HepG2 (cell line): ENCODE results near the gene GDF9. TPM values are rescaled to one million over a fixed set of nuclear protein-coding genes. Genes with fewer than 3 reads are reported as not detected.

Experiments used
- CREBL2 ChIP-seq: sonication (generic); formaldehyde crosslinking; IDR thresholded peaks from 2 replicates; pipeline ENCODE4 v1.8.1; 2023; ENCODE audit warnings: missing genetic modification reagents, mild to moderate bottlenecking, borderline replicate concordance
- JARID2 ChIP-seq: sonication (generic); formaldehyde crosslinking; IDR thresholded peaks from 2 replicates; pipeline ENCODE4 v1.8.1; 2023; ENCODE audit warnings: missing genetic modification reagents, inconsistent platforms; ENCODE audit not compliant: insufficient replicate concordance
- POLR2A ChIP-seq, 2 experiments: IDR thresholded peaks; 2 replicates each; pipeline ENCODE4 v1.6.1; 2011; ENCODE audit warnings: low read depth in 2 of 2, low read length in 2 of 2, mild to moderate bottlenecking in 1 of 2, moderate library complexity in 1 of 2; ENCODE audit not compliant: insufficient read depth in 1 of 2
- RCOR2 ChIP-seq: IDR thresholded peaks from 2 replicates; pipeline ENCODE4 v1.6.1; 2016; ENCODE audit warnings: missing biosample characterization, missing genetic modification reagents
- RFX3 ChIP-seq: IDR thresholded peaks from 2 replicates; pipeline ENCODE4 v1.6.1; 2016; ENCODE audit warnings: missing biosample characterization, missing genetic modification reagents
- SALL1 ChIP-seq: sonication (generic); formaldehyde crosslinking; IDR thresholded peaks from 2 replicates; pipeline ENCODE4 v1.8.0; 2022; ENCODE audit warnings: mild to moderate bottlenecking, missing genetic modification reagents
- SIX4 ChIP-seq: sonication (generic); formaldehyde crosslinking; IDR thresholded peaks from 2 replicates; pipeline ENCODE4 v1.4.0; 2020; ENCODE audit warnings: missing genetic modification reagents
- TFAP4 ChIP-seq: sonication (generic); IDR thresholded peaks from 2 replicates; pipeline ENCODE4 v1.6.1; 2016; ENCODE audit warnings: low read depth, borderline replicate concordance
- ZBTB38 ChIP-seq: sonication (generic); formaldehyde crosslinking; IDR thresholded peaks from 2 replicates; pipeline ENCODE4 v1.5.1; 2020; ENCODE audit warnings: mild to moderate bottlenecking, missing genetic modification reagents
- ZNF740 ChIP-seq: sonication (generic); formaldehyde crosslinking; IDR thresholded peaks from 2 replicates; pipeline ENCODE4 v1.4.0; 2020; ENCODE audit warnings: missing genetic modification reagents
- ZNF883 ChIP-seq: sonication (generic); formaldehyde crosslinking; IDR thresholded peaks from 2 replicates; pipeline ENCODE4 v1.5.1; 2020; ENCODE audit warnings: mild to moderate bottlenecking, missing genetic modification reagents; ENCODE audit errors: not compliant biosample characterization
- polyA plus RNA-seq, 8 experiments: library from polyadenylated mRNA; depleted of rRNA in 3 of 8; stranded (reverse) in 7 of 8; unstranded in 1 of 8; fragments of >200 nt; fragmentation: Illumina TruSeq in 4 of 8; extraction: Trizol in 4 of 8; gene quantifications; 2 replicates each; pipeline versions ENCODE4 v1.2.1 to v1.2.3, GENCODE V29; 2011 to 2016; ENCODE audit warnings: low read depth in 4 of 8, missing spikeins in 1 of 8, mixed read lengths in 1 of 8; ENCODE audit not compliant: insufficient read depth in 1 of 8
- total RNA-seq, 5 experiments: library from RNA; depleted of rRNA; stranded (reverse); fragments of >200 nt; fragmentation: Illumina TruSeq; extraction: Trizol; gene quantifications; 2 replicates each; pipeline ENCODE4 v1.2.3, GENCODE V29; 2016; ENCODE audit warnings: low read depth in 1 of 5
- TF ChIP-seq, protein P1 (sequence below): sonication (generic); formaldehyde crosslinking; IDR thresholded peaks from 2 replicates; pipeline ENCODE4 v1.4.0; 2020; ENCODE audit warnings: missing genetic modification reagents
- TF ChIP-seq, protein P2 (sequence below): sonication (generic); formaldehyde crosslinking; conservative IDR thresholded peaks from 2 replicates; pipeline ENCODE4 v1.5.0; 2020; ENCODE audit warnings: missing genetic modification reagents
- TF ChIP-seq, protein P3 (sequence below): sonication (generic); formaldehyde crosslinking; IDR thresholded peaks from 2 replicates; pipeline ENCODE4 v1.5.1; 2020; ENCODE audit warnings: mild to moderate bottlenecking, missing genetic modification reagents, borderline replicate concordance

Gene GDF9
- total and polyA plus RNA-seq, 2 of the 13 experiments (the other 11 are each of a cell fraction or from before 2014, with no cell fraction given), result 0.33 to 0.38 TPM

DNA sequence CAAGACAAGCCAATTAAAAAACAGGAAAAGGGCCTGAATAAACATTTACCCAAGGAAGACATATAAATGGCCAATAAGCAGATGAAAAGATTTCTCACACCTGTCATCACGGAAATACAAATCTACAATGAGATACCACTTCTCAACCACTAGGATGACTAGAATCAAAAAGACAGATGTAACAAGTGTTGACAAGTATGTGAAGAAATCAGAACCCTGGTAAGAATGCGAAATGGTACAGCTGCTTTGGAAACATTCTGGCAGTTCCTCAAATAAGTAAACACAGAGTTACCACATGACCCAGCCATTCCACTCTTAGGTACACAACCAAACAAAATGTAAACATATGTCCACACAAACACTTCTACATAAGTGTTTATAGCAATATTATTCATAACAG lies 39.7 kb upstream of the GDF9 start (continued):
- no peak for TF ChIP-seq SIX4
- no peak for TF ChIP-seq ZNF740
- TF ChIP-seq JARID2 (CRISPR knock-in tag), result no peak
- no peak for TF ChIP-seq RCOR2 (CRISPR knock-in tag)
- TF ChIP-seq TFAP4, result peak; percentile 81; the same call in 1 of the 2 replicates
- TF ChIP-seq, protein P1, sequence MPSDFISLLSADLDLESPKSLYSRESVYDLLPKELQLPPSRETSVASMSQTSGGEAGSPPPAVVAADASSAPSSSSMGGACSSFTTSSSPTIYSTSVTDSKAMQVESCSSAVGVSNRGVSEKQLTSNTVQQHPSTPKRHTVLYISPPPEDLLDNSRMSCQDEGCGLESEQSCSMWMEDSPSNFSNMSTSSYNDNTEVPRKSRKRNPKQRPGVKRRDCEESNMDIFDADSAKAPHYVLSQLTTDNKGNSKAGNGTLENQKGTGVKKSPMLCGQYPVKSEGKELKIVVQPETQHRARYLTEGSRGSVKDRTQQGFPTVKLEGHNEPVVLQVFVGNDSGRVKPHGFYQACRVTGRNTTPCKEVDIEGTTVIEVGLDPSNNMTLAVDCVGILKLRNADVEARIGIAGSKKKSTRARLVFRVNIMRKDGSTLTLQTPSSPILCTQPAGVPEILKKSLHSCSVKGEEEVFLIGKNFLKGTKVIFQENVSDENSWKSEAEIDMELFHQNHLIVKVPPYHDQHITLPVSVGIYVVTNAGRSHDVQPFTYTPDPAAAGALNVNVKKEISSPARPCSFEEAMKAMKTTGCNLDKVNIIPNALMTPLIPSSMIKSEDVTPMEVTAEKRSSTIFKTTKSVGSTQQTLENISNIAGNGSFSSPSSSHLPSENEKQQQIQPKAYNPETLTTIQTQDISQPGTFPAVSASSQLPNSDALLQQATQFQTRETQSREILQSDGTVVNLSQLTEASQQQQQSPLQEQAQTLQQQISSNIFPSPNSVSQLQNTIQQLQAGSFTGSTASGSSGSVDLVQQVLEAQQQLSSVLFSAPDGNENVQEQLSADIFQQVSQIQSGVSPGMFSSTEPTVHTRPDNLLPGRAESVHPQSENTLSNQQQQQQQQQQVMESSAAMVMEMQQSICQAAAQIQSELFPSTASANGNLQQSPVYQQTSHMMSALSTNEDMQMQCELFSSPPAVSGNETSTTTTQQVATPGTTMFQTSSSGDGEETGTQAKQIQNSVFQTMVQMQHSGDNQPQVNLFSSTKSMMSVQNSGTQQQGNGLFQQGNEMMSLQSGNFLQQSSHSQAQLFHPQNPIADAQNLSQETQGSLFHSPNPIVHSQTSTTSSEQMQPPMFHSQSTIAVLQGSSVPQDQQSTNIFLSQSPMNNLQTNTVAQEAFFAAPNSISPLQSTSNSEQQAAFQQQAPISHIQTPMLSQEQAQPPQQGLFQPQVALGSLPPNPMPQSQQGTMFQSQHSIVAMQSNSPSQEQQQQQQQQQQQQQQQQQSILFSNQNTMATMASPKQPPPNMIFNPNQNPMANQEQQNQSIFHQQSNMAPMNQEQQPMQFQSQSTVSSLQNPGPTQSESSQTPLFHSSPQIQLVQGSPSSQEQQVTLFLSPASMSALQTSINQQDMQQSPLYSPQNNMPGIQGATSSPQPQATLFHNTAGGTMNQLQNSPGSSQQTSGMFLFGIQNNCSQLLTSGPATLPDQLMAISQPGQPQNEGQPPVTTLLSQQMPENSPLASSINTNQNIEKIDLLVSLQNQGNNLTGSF (CRISPR knock-in tag), result no peak
- no peak for TF ChIP-seq ZBTB38
- TF ChIP-seq, protein P2, sequence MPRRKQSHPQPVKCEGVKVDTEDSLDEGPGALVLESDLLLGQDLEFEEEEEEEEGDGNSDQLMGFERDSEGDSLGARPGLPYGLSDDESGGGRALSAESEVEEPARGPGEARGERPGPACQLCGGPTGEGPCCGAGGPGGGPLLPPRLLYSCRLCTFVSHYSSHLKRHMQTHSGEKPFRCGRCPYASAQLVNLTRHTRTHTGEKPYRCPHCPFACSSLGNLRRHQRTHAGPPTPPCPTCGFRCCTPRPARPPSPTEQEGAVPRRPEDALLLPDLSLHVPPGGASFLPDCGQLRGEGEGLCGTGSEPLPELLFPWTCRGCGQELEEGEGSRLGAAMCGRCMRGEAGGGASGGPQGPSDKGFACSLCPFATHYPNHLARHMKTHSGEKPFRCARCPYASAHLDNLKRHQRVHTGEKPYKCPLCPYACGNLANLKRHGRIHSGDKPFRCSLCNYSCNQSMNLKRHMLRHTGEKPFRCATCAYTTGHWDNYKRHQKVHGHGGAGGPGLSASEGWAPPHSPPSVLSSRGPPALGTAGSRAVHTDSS (CRISPR knock-in tag), result no peak
- TF ChIP-seq ZNF883 (CRISPR knock-in tag), result no peak
- TF ChIP-seq, protein P3, sequence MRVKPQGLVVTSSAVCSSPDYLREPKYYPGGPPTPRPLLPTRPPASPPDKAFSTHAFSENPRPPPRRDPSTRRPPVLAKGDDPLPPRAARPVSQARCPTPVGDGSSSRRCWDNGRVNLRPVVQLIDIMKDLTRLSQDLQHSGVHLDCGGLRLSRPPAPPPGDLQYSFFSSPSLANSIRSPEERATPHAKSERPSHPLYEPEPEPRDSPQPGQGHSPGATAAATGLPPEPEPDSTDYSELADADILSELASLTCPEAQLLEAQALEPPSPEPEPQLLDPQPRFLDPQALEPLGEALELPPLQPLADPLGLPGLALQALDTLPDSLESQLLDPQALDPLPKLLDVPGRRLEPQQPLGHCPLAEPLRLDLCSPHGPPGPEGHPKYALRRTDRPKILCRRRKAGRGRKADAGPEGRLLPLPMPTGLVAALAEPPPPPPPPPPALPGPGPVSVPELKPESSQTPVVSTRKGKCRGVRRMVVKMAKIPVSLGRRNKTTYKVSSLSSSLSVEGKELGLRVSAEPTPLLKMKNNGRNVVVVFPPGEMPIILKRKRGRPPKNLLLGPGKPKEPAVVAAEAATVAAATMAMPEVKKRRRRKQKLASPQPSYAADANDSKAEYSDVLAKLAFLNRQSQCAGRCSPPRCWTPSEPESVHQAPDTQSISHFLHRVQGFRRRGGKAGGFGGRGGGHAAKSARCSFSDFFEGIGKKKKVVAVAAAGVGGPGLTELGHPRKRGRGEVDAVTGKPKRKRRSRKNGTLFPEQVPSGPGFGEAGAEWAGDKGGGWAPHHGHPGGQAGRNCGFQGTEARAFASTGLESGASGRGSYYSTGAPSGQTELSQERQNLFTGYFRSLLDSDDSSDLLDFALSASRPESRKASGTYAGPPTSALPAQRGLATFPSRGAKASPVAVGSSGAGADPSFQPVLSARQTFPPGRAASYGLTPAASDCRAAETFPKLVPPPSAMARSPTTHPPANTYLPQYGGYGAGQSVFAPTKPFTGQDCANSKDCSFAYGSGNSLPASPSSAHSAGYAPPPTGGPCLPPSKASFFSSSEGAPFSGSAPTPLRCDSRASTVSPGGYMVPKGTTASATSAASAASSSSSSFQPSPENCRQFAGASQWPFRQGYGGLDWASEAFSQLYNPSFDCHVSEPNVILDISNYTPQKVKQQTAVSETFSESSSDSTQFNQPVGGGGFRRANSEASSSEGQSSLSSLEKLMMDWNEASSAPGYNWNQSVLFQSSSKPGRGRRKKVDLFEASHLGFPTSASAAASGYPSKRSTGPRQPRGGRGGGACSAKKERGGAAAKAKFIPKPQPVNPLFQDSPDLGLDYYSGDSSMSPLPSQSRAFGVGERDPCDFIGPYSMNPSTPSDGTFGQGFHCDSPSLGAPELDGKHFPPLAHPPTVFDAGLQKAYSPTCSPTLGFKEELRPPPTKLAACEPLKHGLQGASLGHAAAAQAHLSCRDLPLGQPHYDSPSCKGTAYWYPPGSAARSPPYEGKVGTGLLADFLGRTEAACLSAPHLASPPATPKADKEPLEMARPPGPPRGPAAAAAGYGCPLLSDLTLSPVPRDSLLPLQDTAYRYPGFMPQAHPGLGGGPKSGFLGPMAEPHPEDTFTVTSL (CRISPR knock-in tag), result 0 out of 2 replicates have a peak, but pooled peaks have one; percentile 43
- peak; percentile 20; the same call in 1 of the 2 replicates for TF ChIP-seq SALL1 (CRISPR knock-in tag)
- TF ChIP-seq POLR2A (IDR thresholded peaks at IDR 0.05; ENCODE audit: insufficient read depth in 1 of 2, low read depth in 2 of 2, low read length in 2 of 2), result no peak
- no peak for TF ChIP-seq RFX3 (CRISPR knock-in tag)
- TF ChIP-seq CREBL2 (CRISPR knock-in tag), result no peak
